Liver (tissue), 9 donors: ENCODE measurements around the gene RFC4. TPM values are rescaled to one million over a fixed set of nuclear protein-coding genes. Genes with fewer than 3 reads are reported as not detected.

Experiments used
- DNase-seq: peaks from one replicate; pipeline ENCODE4 v3.0.0-alpha.2; 2017; ENCODE audit warnings: low spot score
- H3K27ac ChIP-seq, 2 donors: one replicate each; pipeline ENCODE4 v1.7.0; 2013; ENCODE audit warnings: inconsistent platforms in 2 of 2, low read length in 2 of 2, control low read depth in 1 of 2, low read depth in 1 of 2, mild to moderate bottlenecking in 1 of 2
- H3K27me3 ChIP-seq, 4 donors: one replicate each; pipeline versions ENCODE4 v1.6.1 to v1.7.0; 2013; ENCODE audit warnings: low read length in 3 of 4, inconsistent platforms in 1 of 4, mild to moderate bottlenecking in 1 of 4, moderate library complexity in 1 of 4; ENCODE audit not compliant: control insufficient read depth in 4 of 4, insufficient read depth in 4 of 4
- H3K36me3 ChIP-seq, 4 donors: one replicate each; pipeline versions ENCODE4 v1.6.1 to v1.7.0; 2013; ENCODE audit warnings: low read length in 3 of 4, mild to moderate bottlenecking in 3 of 4, low read depth in 1 of 4, moderate library complexity in 1 of 4; ENCODE audit not compliant: control insufficient read depth in 4 of 4, insufficient read depth in 3 of 4
- H3K4me1 ChIP-seq, 4 donors: one replicate each; pipeline versions ENCODE4 v1.6.1 to v1.7.0; 2013; ENCODE audit warnings: low read length in 3 of 4, mild to moderate bottlenecking in 3 of 4, moderate library complexity in 1 of 4; ENCODE audit not compliant: control insufficient read depth in 4 of 4, insufficient read depth in 4 of 4
- H3K4me3 ChIP-seq, 3 donors: one replicate each; pipeline versions ENCODE4 v1.6.1 to v1.7.0; 2013; ENCODE audit warnings: low read length in 3 of 3, control low read depth in 1 of 3, low read depth in 1 of 3, mild to moderate bottlenecking in 1 of 3
- H3K9ac ChIP-seq, 2 donors: one replicate each; pipeline ENCODE4 v1.7.0; 2013; ENCODE audit warnings: low read length in 2 of 2, mild to moderate bottlenecking in 2 of 2, moderate library complexity in 2 of 2, control low read depth in 1 of 2, low read depth in 1 of 2
- H3K9me3 ChIP-seq, 4 donors: one replicate each; pipeline versions ENCODE4 v1.6.1 to v1.7.0; 2013; ENCODE audit warnings: low read length in 3 of 4; ENCODE audit not compliant: control insufficient read depth in 4 of 4
- CTCF ChIP-seq: fragments of 150-350 bp; IDR thresholded peaks from 2 replicates; pipeline ENCODE4 v1.5.1; 2017; ENCODE audit warnings: improper control_type of control experiment, low read depth, low read length; ENCODE audit not compliant: missing input control
- EGR1 ChIP-seq, 2 donors: IDR thresholded peaks; 2 replicates each; pipeline ENCODE4 v1.6.1; 2016 to 2018; ENCODE audit warnings: antibody characterized with exemption in 2 of 2, low read depth in 2 of 2
- FOXA2 ChIP-seq: IDR thresholded peaks from 2 replicates; pipeline ENCODE4 v1.6.1; 2016; ENCODE audit warnings: antibody characterized with exemption
- GABPA ChIP-seq, 2 donors: IDR thresholded peaks in 1 of 2; conservative IDR thresholded peaks in 1 of 2; 2 replicates each; pipeline ENCODE4 v1.6.1; 2016; ENCODE audit warnings: antibody characterized with exemption in 2 of 2, mild to moderate bottlenecking in 1 of 2, moderate library complexity in 1 of 2
- HNF4A ChIP-seq, 2 donors: conservative IDR thresholded peaks; 2 replicates each; pipeline ENCODE4 v1.6.1; 2016; ENCODE audit warnings: antibody characterized with exemption in 2 of 2, mild to moderate bottlenecking in 2 of 2
- HNF4G ChIP-seq: IDR thresholded peaks from 2 replicates; pipeline ENCODE4 v1.6.1; 2016; ENCODE audit warnings: antibody characterized with exemption
- JUND ChIP-seq, 2 donors: IDR thresholded peaks; 2 replicates each; pipeline ENCODE4 v1.6.1; 2016; ENCODE audit warnings: antibody characterized with exemption in 2 of 2
- MAX ChIP-seq: IDR thresholded peaks from 2 replicates; pipeline ENCODE4 v1.6.1; 2016; ENCODE audit warnings: antibody characterized with exemption
- NR2F2 ChIP-seq: IDR thresholded peaks from 2 replicates; pipeline ENCODE4 v1.6.1; 2016; ENCODE audit warnings: antibody characterized with exemption
- RAD21 ChIP-seq, 2 donors: IDR thresholded peaks; 2 replicates each; pipeline ENCODE4 v1.6.1; 2016; ENCODE audit warnings: antibody characterized with exemption in 2 of 2, mild to moderate bottlenecking in 2 of 2
- RXRA ChIP-seq, 2 donors: IDR thresholded peaks; 2 replicates each; pipeline ENCODE4 v1.6.1; 2017 to 2018; ENCODE audit warnings: antibody characterized with exemption in 2 of 2, mild to moderate bottlenecking in 1 of 2
- SP1 ChIP-seq: IDR thresholded peaks from 2 replicates; pipeline ENCODE4 v1.6.1; 2018; ENCODE audit warnings: antibody characterized with exemption, mild to moderate bottlenecking
- TAF1 ChIP-seq: conservative IDR thresholded peaks from 2 replicates; pipeline ENCODE4 v1.6.1; 2016; ENCODE audit warnings: antibody characterized with exemption, mild to moderate bottlenecking
- YY1 ChIP-seq: IDR thresholded peaks from 2 replicates; pipeline ENCODE4 v1.6.1; 2016; ENCODE audit warnings: antibody characterized with exemption, mild to moderate bottlenecking
- WGBS: extraction: QIAGEN DNeasy Blood & Tissue Kit; methylation state at CpG from one replicate; pipeline ENCODE4 v1.1.7; 2013; 5-methylcytosine and 5-hydroxymethylcytosine counted together
- polyA plus RNA-seq, 2 donors: library from polyadenylated mRNA; stranded (reverse) in 1 of 2; unstranded in 1 of 2; fragments of 200-250 nt in 1 of 2; fragments of >200 nt in 1 of 2; fragmentation: Nextera tagmentation in 1 of 2; extraction: Ambion mirVana in 1 of 2; gene quantifications; one replicate each; pipeline versions ENCODE4 v1.2.1 to v1.2.3, GENCODE V29; 2013 to 2015
- total RNA-seq, 2 donors: library from RNA; depleted of rRNA; stranded (reverse); fragments of >200 nt; gene quantifications; one replicate each; pipeline ENCODE4 v1.2.3, GENCODE V29; 2014
- TF ChIP-seq, protein P1 (sequence below): IDR thresholded peaks from 2 replicates; pipeline ENCODE4 v1.6.1; 2016; ENCODE audit warnings: antibody characterized with exemption
- TF ChIP-seq, protein P2 (sequence below): IDR thresholded peaks from 2 replicates; pipeline ENCODE4 v1.6.1; 2016; ENCODE audit warnings: antibody characterized with exemption, mild to moderate bottlenecking
- donor health status: healthy.
- donor health status: healthy.
- donor health status: healthy.
- donor health status: healthy.
- donor health status: healthy.

The RFC4 gene
- total and polyA plus RNA-seq, 4 donors: 4.6 to 27.3 (median 6.3) TPM

- Histone ChIP-seq H3K27ac (no peak overlapping the region), H3K9ac (no peak overlapping the region), H3K27me3 (no peaks in the 10 kb centered on the region), H3K9me3 (no peaks in the 10 kb centered on the region), H3K36me3 (no peaks in the 10 kb centered on the region), H3K4me1 (no peaks in the 10 kb centered on the region), H3K4me3 (no peak overlapping the region)
- 79% methylated on average over 2 of the region's 2 CpGs for WGBS
- DNase-seq: no peak
- TF ChIP-seq GABPA (IDR thresholded peaks at IDR 0.05 in 1 of 2, conservative IDR thresholded peaks at IDR 0.05 in 1 of 2) (no peak), NR2F2 (no peak), SP1 (no peak), FOXA2 (no peak), HNF4G (no peak), YY1 (no peak), RXRA (IDR thresholded peaks at IDR 0.05) (no peak), JUND (IDR thresholded peaks at IDR 0.05) (no peak)
- TF ChIP-seq, protein P1, sequence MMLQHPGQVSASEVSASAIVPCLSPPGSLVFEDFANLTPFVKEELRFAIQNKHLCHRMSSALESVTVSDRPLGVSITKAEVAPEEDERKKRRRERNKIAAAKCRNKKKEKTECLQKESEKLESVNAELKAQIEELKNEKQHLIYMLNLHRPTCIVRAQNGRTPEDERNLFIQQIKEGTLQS: no peak
- TF ChIP-seq, protein P2, sequence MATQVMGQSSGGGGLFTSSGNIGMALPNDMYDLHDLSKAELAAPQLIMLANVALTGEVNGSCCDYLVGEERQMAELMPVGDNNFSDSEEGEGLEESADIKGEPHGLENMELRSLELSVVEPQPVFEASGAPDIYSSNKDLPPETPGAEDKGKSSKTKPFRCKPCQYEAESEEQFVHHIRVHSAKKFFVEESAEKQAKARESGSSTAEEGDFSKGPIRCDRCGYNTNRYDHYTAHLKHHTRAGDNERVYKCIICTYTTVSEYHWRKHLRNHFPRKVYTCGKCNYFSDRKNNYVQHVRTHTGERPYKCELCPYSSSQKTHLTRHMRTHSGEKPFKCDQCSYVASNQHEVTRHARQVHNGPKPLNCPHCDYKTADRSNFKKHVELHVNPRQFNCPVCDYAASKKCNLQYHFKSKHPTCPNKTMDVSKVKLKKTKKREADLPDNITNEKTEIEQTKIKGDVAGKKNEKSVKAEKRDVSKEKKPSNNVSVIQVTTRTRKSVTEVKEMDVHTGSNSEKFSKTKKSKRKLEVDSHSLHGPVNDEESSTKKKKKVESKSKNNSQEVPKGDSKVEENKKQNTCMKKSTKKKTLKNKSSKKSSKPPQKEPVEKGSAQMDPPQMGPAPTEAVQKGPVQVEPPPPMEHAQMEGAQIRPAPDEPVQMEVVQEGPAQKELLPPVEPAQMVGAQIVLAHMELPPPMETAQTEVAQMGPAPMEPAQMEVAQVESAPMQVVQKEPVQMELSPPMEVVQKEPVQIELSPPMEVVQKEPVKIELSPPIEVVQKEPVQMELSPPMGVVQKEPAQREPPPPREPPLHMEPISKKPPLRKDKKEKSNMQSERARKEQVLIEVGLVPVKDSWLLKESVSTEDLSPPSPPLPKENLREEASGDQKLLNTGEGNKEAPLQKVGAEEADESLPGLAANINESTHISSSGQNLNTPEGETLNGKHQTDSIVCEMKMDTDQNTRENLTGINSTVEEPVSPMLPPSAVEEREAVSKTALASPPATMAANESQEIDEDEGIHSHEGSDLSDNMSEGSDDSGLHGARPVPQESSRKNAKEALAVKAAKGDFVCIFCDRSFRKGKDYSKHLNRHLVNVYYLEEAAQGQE: no peak
Observed at GRCh38 chr3:186847437-186847836, 41.2 kb upstream of the RFC4 start.

- TF ChIP-seq RAD21 (IDR thresholded peaks at IDR 0.05) (no peak), SP1 (no peak), HNF4A (conservative IDR thresholded peaks at IDR 0.05) (no peak), CTCF (no peak), GABPA (IDR thresholded peaks at IDR 0.05 in 1 of 2, conservative IDR thresholded peaks at IDR 0.05 in 1 of 2) (no peak), HNF4G (no peak), RXRA (IDR thresholded peaks at IDR 0.05) (no peak), FOXA2 (no peak), MAX (no peak), EGR1 (IDR thresholded peaks at IDR 0.05; ENCODE audit: low read depth in 2 of 2) (no peak), TAF1 (no peak)
- TF ChIP-seq, protein P2: no peak
- TF ChIP-seq, protein P1: no peak
- Histone ChIP-seq H3K9me3 (no peaks in the 10 kb centered on the region), H3K27me3 (no peaks in the 10 kb centered on the region), H3K27ac (no peak overlapping the region), H3K4me3 (no peak overlapping the region), H3K4me1 (no peaks in the 10 kb centered on the region), H3K9ac (no peak overlapping the region), H3K36me3 (no peaks in the 10 kb centered on the region)
- 76% methylated on average over 10 of the region's 10 CpGs for WGBS
- DNase-seq: no peak
Observed at GRCh38 chr3:186845756-186846155, 39.5 kb upstream of the RFC4 start.
